GM23338 (cell line): ENCODE data around the gene TERT. TPM values are rescaled to one million over a fixed set of nuclear protein-coding genes. Genes with fewer than 3 reads are reported as not detected.

Experiments used
- ATAC-seq: fragments of 200-7000 bp; cut with Tn5 transposase; 3 replicates; pipeline ENCODE4 v1.9.1; 2020
- DNase-seq: peaks from one replicate; pipeline ENCODE4 v3.0.0-alpha.2; 2015; ENCODE audit warnings: low spot score
- H2AFZ ChIP-seq: fragments of 200-600 bp; sonication (generic); 2 replicates; pipeline ENCODE4 v1.8.0; 2016; ENCODE audit warnings: antibody characterized with exemption, mild to moderate bottlenecking, moderate library complexity
- H3F3A ChIP-seq: fragments of 200-600 bp; sonication (generic); replicated peaks from 2 replicates; pipeline ENCODE4 v1.8.0; 2017; ENCODE audit warnings: antibody characterized with exemption, mixed run types, low read depth
- H3K27ac ChIP-seq: fragments of 200-600 bp; sonication (generic); 2 replicates; pipeline ENCODE4 v1.6.1; 2016; ENCODE audit warnings: low read depth
- H3K27me3 ChIP-seq: fragments of 200-600 bp; sonication (generic); 2 replicates; pipeline ENCODE4 v1.8.0; 2016; ENCODE audit warnings: mild to moderate bottlenecking, mixed run types, moderate library complexity; ENCODE audit not compliant: insufficient read depth
- H3K36me3 ChIP-seq: fragments of 200-600 bp; sonication (generic); 2 replicates; pipeline ENCODE4 v1.8.0; 2016; ENCODE audit warnings: mild to moderate bottlenecking; ENCODE audit not compliant: insufficient read depth
- H3K4me1 ChIP-seq: fragments of 200-600 bp; sonication (generic); 2 replicates; pipeline ENCODE4 v1.8.0; 2016; ENCODE audit warnings: mild to moderate bottlenecking, moderate library complexity; ENCODE audit not compliant: insufficient read depth
- H3K4me2 ChIP-seq: fragments of 200-600 bp; sonication (generic); 2 replicates; pipeline ENCODE4 v1.7.1; 2017; ENCODE audit warnings: mixed run types
- H3K4me3 ChIP-seq: fragments of 200-600 bp; sonication (generic); 2 replicates; pipeline ENCODE4 v1.6.1; 2016; ENCODE audit warnings: mixed run types
- H3K79me2 ChIP-seq: fragments of 200-600 bp; sonication (generic); replicated peaks from 2 replicates; pipeline ENCODE4 v1.8.0; 2017; ENCODE audit warnings: mild to moderate bottlenecking; ENCODE audit not compliant: insufficient read depth
- H3K9me2 ChIP-seq: fragments of 200-600 bp; sonication (generic); 2 replicates; pipeline ENCODE4 v1.8.0; 2017; ENCODE audit not compliant: insufficient read depth
- H4K20me1 ChIP-seq: fragments of 200-600 bp; sonication (generic); replicated peaks from 2 replicates; pipeline ENCODE4 v1.8.0; 2017; ENCODE audit warnings: mild to moderate bottlenecking; ENCODE audit not compliant: insufficient read depth
- H3K27ac Mint-ChIP-seq: 2 replicates; pipeline ENCODE4 v1.8.0; 2020; ENCODE audit warnings: inconsistent platforms, mild to moderate bottlenecking, moderate library complexity, mixed read lengths
- H3K27me3 Mint-ChIP-seq: 3 replicates; pipeline ENCODE4 v1.8.0; 2022; ENCODE audit warnings: low read depth, mild to moderate bottlenecking, moderate library complexity, mixed read lengths, inconsistent platforms; ENCODE audit not compliant: insufficient read depth, poor library complexity
- H3K36me3 Mint-ChIP-seq: 3 replicates; pipeline ENCODE4 v1.8.0; 2021; ENCODE audit warnings: low read depth, mild to moderate bottlenecking, inconsistent platforms, moderate library complexity, mixed read lengths
- H3K4me1 Mint-ChIP-seq: 3 replicates; pipeline ENCODE4 v1.8.0; 2020; ENCODE audit warnings: mild to moderate bottlenecking, inconsistent platforms, mixed read lengths
- H3K4me3 Mint-ChIP-seq: 3 replicates; pipeline ENCODE4 v1.8.0; 2021; ENCODE audit warnings: moderate library complexity, mild to moderate bottlenecking, inconsistent platforms, mixed read lengths
- H3K9me3 Mint-ChIP-seq: 3 replicates; pipeline ENCODE4 v1.8.0; 2020; ENCODE audit warnings: moderate library complexity, mild to moderate bottlenecking, inconsistent platforms, mixed read lengths
- CREB1 ChIP-seq: fragments of 250-450 bp; sonication (Bioruptor Pico); IDR thresholded peaks from 2 replicates; pipeline ENCODE4 v1.5.0; 2020; ENCODE audit warnings: low read depth, mild to moderate bottlenecking, moderate library complexity
- EZH2 ChIP-seq: fragments of 200-600 bp; sonication (generic); IDR thresholded peaks from one replicate; pipeline ENCODE4 v1.8.0; 2017; ENCODE audit warnings: antibody characterized with exemption, mild to moderate bottlenecking, low read depth; ENCODE audit not compliant: unreplicated experiment
- JUNB ChIP-seq: IDR thresholded peaks from one replicate; pipeline ENCODE4 v1.6.1; 2016; ENCODE audit warnings: antibody characterized with exemption; ENCODE audit not compliant: unreplicated experiment
- ZNF331 ChIP-seq: fragments of 250-450 bp; sonication (Bioruptor Pico); IDR thresholded peaks from 2 replicates; pipeline ENCODE4 v1.5.0; 2020; ENCODE audit warnings: low read depth, mild to moderate bottlenecking, moderate library complexity
- polyA plus RNA-seq: library from polyadenylated mRNA; unstranded; fragments of >200 nt; fragmentation: Nextera tagmentation; extraction: Ambion mirVana; gene quantifications from 2 replicates; pipeline ENCODE4 v1.2.1, GENCODE V29; 2016
- total RNA-seq: library from RNA; depleted of rRNA; stranded (reverse); fragments of >200 nt; shearing (Covaris generic); gene quantifications from 2 replicates; pipeline ENCODE4 v1.2.3, GENCODE V29; 2014
- TF ChIP-seq, protein P1 (sequence below): fragments of 250-450 bp; sonication (Bioruptor Pico); IDR thresholded peaks from 2 replicates; pipeline ENCODE4 v1.5.0; 2020; ENCODE audit warnings: mild to moderate bottlenecking, moderate library complexity
- TF ChIP-seq, protein P2 (sequence below): IDR thresholded peaks from one replicate; pipeline ENCODE4 v1.6.1; 2018; ENCODE audit warnings: antibody characterized with exemption; ENCODE audit not compliant: unreplicated experiment

TERT gene
- total and polyA plus RNA-seq, 2 experiments from 2014 or later: 9.8 to 46.4 TPM

DNA sequence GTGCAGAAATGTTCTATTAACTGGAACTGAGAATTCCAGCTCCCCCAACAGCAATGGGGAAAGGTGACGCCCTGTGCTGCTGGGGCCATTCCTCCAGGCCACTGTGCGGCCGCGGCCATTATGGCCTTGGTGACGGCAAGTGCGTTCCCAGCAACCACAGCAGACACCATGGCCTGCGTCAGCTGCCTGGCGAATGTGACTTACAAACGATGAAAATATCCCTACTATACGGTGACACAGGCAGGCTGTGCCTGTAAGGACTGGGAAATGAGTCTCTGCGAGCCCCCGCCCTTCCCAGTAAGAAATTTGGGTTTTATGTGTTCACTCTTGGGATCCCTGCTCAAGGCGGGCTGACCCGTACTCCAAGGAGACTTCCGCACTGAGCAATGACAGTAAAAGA, 29.4 kb upstream of the TERT start:
- Mint-ChIP-seq H3K4me3 (no peak overlapping the region), H3K36me3 (peaks cover 70% of the 10 kb centered on the region), H3K9me3 (no peaks in the 10 kb centered on the region; the same call in 1 of the 3 replicates), H3K27me3 (peaks cover 13% of the 10 kb centered on the region), H3K27ac (peak overlapping the region; percentile 23; the same call in 1 of the 2 replicates), H3K4me1 (peaks cover 8% of the 10 kb centered on the region; the same call in 1 of the 3 replicates)
- H2AFZ ChIP-seq: no peak overlapping the region
- H3K27ac ChIP-seq: no peak overlapping the region
- no peak overlapping the region for H3K4me2 ChIP-seq
- H3F3A ChIP-seq: no peaks in the 10 kb centered on the region
- no peaks in the 10 kb centered on the region for H3K27me3 ChIP-seq
- TF ChIP-seq, protein P1, sequence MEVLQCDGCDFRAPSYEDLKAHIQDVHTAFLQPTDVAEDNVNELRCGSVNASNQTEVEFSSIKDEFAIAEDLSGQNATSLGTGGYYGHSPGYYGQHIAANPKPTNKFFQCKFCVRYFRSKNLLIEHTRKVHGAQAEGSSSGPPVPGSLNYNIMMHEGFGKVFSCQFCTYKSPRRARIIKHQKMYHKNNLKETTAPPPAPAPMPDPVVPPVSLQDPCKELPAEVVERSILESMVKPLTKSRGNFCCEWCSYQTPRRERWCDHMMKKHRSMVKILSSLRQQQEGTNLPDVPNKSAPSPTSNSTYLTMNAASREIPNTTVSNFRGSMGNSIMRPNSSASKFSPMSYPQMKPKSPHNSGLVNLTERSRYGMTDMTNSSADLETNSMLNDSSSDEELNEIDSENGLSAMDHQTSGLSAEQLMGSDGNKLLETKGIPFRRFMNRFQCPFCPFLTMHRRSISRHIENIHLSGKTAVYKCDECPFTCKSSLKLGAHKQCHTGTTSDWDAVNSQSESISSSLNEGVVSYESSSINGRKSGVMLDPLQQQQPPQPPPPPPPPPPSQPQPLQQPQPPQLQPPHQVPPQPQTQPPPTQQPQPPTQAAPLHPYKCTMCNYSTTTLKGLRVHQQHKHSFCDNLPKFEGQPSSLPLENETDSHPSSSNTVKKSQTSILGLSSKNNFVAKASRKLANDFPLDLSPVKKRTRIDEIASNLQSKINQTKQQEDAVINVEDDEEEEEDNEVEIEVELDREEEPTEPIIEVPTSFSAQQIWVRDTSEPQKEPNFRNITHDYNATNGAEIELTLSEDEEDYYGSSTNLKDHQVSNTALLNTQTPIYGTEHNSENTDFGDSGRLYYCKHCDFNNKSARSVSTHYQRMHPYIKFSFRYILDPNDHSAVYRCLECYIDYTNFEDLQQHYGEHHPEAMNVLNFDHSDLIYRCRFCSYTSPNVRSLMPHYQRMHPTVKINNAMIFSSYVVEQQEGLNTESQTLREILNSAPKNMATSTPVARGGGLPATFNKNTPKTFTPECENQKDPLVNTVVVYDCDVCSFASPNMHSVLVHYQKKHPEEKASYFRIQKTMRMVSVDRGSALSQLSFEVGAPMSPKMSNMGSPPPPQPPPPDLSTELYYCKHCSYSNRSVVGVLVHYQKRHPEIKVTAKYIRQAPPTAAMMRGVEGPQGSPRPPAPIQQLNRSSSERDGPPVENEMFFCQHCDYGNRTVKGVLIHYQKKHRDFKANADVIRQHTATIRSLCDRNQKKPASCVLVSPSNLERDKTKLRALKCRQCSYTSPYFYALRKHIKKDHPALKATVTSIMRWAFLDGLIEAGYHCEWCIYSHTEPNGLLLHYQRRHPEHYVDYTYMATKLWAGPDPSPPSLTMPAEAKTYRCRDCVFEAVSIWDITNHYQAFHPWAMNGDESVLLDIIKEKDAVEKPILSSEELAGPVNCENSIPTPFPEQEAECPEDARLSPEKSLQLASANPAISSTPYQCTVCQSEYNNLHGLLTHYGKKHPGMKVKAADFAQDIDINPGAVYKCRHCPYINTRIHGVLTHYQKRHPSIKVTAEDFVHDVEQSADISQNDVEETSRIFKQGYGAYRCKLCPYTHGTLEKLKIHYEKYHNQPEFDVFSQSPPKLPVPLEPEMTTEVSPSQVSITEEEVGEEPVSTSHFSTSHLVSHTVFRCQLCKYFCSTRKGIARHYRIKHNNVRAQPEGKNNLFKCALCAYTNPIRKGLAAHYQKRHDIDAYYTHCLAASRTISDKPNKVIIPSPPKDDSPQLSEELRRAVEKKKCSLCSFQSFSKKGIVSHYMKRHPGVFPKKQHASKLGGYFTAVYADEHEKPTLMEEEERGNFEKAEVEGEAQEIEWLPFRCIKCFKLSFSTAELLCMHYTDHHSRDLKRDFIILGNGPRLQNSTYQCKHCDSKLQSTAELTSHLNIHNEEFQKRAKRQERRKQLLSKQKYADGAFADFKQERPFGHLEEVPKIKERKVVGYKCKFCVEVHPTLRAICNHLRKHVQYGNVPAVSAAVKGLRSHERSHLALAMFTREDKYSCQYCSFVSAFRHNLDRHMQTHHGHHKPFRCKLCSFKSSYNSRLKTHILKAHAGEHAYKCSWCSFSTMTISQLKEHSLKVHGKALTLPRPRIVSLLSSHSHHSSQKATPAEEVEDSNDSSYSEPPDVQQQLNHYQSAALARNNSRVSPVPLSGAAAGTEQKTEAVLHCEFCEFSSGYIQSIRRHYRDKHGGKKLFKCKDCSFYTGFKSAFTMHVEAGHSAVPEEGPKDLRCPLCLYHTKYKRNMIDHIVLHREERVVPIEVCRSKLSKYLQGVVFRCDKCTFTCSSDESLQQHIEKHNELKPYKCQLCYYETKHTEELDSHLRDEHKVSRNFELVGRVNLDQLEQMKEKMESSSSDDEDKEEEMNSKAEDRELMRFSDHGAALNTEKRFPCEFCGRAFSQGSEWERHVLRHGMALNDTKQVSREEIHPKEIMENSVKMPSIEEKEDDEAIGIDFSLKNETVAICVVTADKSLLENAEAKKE (CRISPR knock-in tag): no peak
- TF ChIP-seq EZH2: no peak
- no peak for TF ChIP-seq JUNB
- TF ChIP-seq ZNF331 (CRISPR knock-in tag): no peak
- no peak for TF ChIP-seq CREB1 (CRISPR knock-in tag)
- TF ChIP-seq, protein P2, sequence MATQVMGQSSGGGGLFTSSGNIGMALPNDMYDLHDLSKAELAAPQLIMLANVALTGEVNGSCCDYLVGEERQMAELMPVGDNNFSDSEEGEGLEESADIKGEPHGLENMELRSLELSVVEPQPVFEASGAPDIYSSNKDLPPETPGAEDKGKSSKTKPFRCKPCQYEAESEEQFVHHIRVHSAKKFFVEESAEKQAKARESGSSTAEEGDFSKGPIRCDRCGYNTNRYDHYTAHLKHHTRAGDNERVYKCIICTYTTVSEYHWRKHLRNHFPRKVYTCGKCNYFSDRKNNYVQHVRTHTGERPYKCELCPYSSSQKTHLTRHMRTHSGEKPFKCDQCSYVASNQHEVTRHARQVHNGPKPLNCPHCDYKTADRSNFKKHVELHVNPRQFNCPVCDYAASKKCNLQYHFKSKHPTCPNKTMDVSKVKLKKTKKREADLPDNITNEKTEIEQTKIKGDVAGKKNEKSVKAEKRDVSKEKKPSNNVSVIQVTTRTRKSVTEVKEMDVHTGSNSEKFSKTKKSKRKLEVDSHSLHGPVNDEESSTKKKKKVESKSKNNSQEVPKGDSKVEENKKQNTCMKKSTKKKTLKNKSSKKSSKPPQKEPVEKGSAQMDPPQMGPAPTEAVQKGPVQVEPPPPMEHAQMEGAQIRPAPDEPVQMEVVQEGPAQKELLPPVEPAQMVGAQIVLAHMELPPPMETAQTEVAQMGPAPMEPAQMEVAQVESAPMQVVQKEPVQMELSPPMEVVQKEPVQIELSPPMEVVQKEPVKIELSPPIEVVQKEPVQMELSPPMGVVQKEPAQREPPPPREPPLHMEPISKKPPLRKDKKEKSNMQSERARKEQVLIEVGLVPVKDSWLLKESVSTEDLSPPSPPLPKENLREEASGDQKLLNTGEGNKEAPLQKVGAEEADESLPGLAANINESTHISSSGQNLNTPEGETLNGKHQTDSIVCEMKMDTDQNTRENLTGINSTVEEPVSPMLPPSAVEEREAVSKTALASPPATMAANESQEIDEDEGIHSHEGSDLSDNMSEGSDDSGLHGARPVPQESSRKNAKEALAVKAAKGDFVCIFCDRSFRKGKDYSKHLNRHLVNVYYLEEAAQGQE: no peak
- peaks cover 8% of the 10 kb centered on the region; the same call in 1 of the 2 replicates for H3K36me3 ChIP-seq
- peaks cover 4% of the 10 kb centered on the region; the same call in 1 of the 2 replicates for H4K20me1 ChIP-seq
- peaks cover 8% of the 10 kb centered on the region; the same call in 1 of the 2 replicates for H3K79me2 ChIP-seq
- no peaks in the 10 kb centered on the region for H3K4me1 ChIP-seq
- no peak overlapping the region for H3K4me3 ChIP-seq
- H3K9me2 ChIP-seq: no peaks in the 10 kb centered on the region
- no peak for ATAC-seq
- DNase-seq: no peak
